Midbrain (tissue), 1 donor: ENCODE results near the gene PBX3.

Experiments used
- DNase-seq: peaks from one replicate; lab custom pipeline; 2025; lab: John Stamatoyannopoulos, UW

PBX3 gene

GRCh38 chr9:125867751-125868415, 120.7 kb downstream of the PBX3 start:
- DNase-seq: no peak

GRCh38 chr9:125878164-125878631, 131.0 kb downstream of the PBX3 start:
- no peak for DNase-seq

GRCh38 chr9:125881042-125881441, 133.9 kb downstream of the PBX3 start:
- no peak for DNase-seq

DNA sequence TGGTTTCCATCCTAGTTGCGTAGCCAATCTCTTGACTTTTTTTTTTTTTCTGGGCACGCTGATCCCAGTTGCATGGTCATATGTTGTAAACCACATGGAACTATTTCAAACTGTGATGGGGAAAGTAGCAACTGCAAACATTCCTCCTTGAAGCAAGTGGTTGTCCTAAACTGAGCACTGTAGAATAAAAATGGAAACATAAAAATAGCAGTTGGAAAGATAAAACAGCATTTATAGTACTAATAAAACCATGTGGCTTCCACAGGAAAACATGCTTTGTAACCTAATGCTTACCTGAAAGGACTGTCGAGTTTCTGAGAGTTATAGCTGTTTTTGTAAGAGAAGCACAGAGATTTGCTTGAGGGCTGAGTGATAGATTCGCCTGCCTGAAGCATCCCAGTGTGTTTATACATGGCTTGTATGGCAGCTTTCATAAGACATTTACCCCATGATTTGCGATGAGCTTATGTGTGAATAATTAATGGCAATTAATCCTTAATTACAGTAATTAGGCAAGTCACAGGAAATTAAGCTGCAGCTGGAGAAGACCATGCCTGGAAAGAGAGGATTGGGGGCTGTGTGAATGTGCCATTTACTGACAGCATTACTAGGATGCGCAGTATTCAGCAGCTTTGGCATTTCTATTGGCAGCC, 136.5 kb downstream of the PBX3 start:
- DNase-seq: no peak

- DNase-seq: no peak
Measured at GRCh38 chr9:125884218-125884595, 137.0 kb downstream of the PBX3 start.

GRCh38 chr9:125885405-125886034, 138.3 kb downstream of the PBX3 start:
- DNase-seq: no peak

DNA sequence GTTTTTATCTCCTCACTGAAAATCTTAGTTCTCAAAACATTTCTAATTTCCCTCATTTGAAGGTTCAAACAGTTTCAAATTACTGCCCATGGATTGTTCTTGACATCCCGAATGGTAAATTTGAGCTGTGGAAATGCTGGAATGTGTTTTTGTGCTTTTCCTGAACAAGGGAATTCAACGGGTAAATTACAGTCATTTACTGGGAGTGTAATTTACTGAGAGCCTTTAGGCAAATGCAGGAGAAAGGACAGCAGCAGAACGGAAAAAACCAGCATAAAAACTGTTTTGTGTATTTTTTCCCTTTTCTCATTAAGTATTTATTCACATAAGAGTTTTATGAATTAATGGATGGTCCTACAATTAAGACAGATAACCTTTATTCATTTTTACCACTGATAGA, 139.2 kb downstream of the PBX3 start:
- no peak for DNase-seq

- DNase-seq: no peak
Measured at GRCh38 chr9:125887172-125887571, 140.0 kb downstream of the PBX3 start.

DNA sequence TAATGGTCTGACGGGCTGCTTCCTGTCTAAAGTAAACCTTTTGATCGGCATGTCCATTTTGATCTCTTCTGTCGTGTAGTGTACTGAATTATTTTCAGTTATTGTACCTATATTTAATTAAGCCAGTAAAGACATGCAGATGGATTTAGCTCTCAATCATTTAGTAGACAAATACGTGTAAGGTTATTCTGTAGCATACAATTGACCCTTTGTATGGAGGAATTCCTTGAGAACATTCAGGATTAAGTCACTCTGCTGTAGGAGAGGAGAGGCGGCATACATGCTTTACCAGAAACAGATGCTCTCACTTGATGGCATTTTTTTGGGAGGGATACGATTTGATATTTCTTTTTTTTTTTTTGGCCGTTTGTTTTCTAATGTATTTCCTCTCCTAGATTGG, 141.0 kb downstream of the PBX3 start:
- DNase-seq: no peak

DNA sequence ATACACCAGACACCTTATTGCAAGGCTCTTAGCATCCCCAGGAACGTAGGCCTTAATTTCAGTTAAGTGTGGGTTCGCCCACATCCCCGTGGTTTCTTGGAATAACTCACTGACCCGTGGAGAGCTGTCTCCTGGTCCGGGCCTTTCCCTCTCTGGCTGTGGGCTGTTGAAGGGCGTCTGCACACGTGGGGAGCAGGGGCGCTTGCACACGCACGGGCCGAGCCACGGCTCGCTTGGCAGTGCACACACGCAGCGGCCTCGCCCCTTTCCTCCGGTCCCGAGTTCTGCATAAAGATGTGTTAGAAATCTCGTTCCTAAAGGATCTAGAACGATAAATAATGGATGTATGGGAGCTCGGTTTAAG, 141.9 kb downstream of the PBX3 start:
- peak; percentile 71 for DNase-seq

DNA sequence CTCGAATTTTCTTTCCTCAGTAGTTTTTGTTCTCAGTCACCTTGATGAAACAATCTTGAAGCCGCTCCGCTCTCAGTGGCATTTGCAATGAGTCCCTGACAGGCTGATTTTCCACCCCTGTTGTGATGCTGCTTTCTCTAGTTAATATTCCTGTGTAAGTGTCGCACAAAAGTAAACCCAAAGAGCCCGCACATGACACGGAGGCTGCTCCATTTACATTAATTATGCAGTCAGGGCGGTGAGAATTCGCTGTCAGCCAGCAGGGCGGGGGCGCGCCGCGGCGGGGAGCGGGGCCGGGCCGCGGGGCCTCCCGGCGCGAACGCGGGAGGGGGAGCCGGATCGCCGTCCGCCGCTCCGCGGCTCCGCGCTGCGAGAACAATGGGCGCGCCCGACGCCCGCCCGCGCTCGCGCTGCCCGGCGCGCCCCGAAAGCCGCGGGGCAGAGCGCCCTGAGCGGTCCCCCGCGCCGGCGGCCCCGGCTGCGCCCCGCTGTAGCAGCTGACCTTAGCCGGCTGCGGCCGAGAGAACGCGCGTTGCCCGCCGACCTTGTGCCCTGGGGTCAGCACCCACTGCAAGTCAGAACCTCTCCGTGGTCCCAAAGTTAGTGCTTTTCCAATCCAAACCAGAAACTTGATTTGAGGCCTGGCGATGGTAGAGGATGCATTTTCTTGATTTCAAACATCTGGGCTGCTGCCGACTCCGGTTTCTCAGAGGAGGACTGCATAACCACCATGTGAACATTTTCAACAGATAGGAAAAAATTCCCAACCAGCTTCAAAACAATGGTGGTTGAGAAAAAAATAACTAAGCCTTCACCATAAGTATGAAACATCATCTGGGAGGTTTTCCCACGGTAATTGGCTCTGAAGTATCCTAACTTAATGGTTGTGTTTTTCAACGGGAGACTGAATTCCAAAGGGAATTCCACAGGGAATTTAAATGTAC, 142.6 kb downstream of the PBX3 start:
- DNase-seq: peak; percentile 71

GRCh38 chr9:125890826-125891225, 143.7 kb downstream of the PBX3 start:
- DNase-seq: no peak

DNA sequence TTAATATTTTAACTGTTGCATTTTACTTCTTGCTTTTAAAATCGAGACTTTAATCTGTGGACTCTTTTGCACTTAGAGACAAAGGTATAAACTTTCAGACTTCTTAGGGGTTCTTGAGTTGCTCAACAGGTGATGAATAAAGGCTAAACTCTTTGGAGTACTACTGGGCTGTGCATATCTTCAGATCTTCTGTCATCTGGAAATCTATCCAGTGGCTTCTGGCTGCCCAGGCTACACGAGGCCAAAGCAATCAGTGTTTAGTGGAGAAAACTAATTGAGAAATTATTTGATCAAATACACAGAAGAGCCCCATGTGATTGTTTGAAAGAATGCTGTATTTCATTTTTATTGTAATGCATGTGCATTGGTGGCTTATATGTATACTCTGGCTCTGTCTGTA, 146.1 kb downstream of the PBX3 start:
- DNase-seq: no peak

- no peak for DNase-seq
Measured at GRCh38 chr9:125894566-125894965, 147.4 kb downstream of the PBX3 start.

DNA sequence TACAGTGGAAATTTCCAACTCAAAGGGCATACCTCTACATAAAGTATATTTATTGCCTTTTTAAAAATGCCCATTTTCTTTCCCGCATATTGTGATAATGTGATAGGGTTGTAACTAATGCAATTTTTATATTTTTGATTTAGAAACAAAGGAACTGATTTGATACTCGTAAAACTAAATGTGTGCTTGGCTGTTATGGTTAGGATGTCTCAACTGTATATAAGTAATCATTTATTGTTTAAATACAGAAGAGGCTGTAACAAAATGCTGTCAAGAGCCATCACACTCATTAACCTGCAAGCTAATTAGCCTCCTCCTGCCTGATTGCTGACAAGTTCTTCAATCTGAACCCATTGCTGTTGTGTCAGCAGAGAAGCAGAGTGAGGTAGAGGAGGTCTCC, 149.2 kb downstream of the PBX3 start:
- DNase-seq: no peak

DNA sequence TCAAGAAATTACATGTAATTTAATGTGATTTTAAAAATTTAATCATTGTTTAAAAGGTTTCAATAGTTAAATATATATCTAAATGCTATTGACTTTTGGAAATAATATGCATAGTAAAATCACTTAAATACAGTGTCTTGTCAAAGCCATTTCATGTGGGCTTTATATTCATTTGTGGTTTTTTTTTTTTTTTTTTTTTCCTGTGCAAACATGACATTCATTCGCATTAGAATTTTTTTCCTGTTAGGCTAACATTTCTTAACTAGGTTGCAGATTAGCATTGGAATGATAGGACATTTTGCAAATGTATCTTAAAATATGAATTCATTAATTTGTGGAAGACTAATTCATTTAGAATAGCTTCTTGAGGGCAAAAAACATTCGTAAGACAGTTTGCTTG, 149.8 kb downstream of the PBX3 start:
- DNase-seq: no peak

GRCh38 chr9:125897481-125897880, 150.3 kb downstream of the PBX3 start:
- DNase-seq: no peak

- DNase-seq: no peak
Measured at GRCh38 chr9:125902214-125902613, 155.0 kb downstream of the PBX3 start.

DNA sequence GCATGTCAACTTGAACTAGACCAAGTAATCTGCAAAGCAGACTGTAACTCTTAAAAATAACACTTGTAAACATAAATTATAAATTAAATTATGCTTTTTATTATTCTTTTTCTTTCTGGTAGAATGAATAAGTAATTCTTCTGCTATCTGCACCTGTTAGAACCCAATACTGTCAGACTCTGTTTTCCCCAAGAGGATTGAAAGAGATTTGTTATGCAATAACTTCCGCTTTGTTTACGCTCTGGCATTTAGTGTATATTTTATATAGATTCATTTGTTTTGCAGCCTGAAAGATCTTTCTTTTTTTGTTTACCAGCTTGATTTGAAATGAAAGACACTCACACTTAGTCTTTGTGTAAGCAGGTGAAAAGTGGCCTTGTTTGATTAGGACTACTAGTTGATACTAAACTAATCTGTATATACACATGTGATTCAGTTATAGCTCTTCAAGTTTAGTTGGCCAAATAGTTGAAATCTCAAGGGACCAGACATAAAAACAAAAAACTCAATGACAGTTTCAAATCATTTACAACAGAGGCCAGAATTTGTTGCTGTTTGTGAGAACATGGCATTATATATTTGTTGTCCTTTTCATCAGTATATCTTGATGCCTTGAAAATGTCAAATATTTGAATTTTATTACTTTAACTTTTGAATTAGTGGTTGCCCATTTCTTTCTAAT, 155.8 kb downstream of the PBX3 start:
- DNase-seq: no peak

DNA sequence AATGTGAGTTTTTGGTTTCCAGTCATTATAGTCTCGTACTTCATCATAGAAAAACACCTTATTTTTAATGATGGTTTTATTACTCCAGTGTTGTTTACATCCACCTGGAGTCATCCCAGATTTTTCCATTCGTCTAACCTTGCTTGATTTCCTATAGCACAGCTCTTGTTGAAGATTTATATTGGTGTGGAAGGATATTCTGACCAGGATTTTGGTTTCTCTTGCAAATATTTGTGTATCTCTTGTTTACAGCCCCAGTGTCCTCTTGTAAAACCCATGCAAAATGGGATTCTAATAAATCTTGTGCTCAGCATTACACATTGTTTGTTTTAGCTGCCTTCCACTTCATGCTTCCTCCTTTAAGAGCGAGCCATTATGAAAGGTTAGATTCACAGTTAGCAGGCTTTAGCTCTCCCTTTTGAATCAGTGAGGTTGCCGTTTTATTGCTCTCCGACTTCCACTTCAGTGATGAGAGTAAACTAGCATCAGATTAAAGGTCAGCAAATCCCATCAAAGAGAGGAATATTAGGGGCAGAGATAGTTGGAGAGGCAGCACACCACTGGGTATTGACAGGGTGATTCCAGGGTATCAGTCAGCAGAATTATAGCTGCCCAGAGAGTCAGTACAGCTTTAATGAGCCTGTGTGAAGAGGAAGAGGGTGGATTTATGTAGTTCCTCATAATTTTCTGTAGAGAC, 157.1 kb downstream of the PBX3 start:
- peak; percentile 16 for DNase-seq

DNA sequence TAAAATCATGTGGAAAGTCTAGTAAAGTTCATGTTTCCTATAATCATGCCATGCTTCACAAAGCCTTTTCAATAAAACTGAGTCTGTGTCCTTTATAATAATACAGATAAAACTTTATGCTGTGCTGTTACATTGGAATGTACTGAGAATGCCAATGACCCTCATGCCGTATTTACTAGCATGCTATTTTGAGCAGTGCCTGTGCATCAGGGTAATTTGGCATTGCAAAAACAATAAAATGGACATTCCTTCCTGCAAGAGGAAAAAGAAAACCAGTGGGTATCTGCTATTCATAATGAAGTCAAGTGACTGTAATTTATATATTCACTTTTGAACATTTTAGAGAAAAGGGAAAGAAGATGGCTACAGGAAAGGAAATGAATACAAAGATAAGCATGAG, 159.0 kb downstream of the PBX3 start:
- DNase-seq: no peak
